ENCODE measurements around the gene NAT16. TPM values are rescaled to one million over a fixed set of nuclear protein-coding genes. Genes with fewer than 3 reads are reported as not detected.

NAT16 gene
- total and polyA plus RNA-seq, 9 of the 15 experiments (the other 6 are each of a cell fraction or from before 2014, with no cell fraction given): 0.04 TPM; not detected in 8

- 90% methylated on average over 4 of the region's 4 CpGs for WGBS (ENCODE audit: insufficient coverage, low coverage, missing lambda C conversion rate)
- peak overlapping the region; percentile 48; the same call in 1 of the 3 replicates for H3K27ac ChIP-seq (ENCODE audit: extremely low read depth, low read depth, low read length)
- ATAC-seq (no peak), DNase-seq (ENCODE audit: extremely low read depth in 1 of 4, low spot score in 3 of 4) (no peak), FAIRE-seq (no peak)
- H3K9ac ChIP-seq (ENCODE audit: insufficient read depth in 1 of 2, low read depth in 2 of 2, low read length in 2 of 2): no peak overlapping the region
- no peaks in the 10 kb centered on the region for H3K9me1 ChIP-seq (ENCODE audit: control insufficient read depth, insufficient read depth, low read length)
- H3K27me3 ChIP-seq (ENCODE audit: control insufficient read depth in 2 of 2, insufficient read depth in 2 of 2, low read length in 2 of 2): peaks cover under 1% of the 10 kb centered on the region in 2 experiments; a peak in 4 of 5 replicates
- H3K79me2 ChIP-seq (ENCODE audit: control insufficient read depth, insufficient read depth, low read length): no peaks in the 10 kb centered on the region
- H2AFZ ChIP-seq (ENCODE audit: low read depth, low read length): peak overlapping the region; percentile 70
- no peaks in the 10 kb centered on the region for H4K20me1 ChIP-seq (replicated peaks; ENCODE audit: control insufficient read depth, insufficient read depth, low read length)
- no peaks in the 10 kb centered on the region for H3K36me3 ChIP-seq (ENCODE audit: control insufficient read depth, insufficient read depth, low read length)
- BruUV-seq (replicated peaks): no TSS peak
- intact Hi-C loops (cut with micrococcal nuclease) (no loop called here), in situ Hi-C loops (cut with MboI) (no loop called here)
- no peak for TF ChIP-seq CEBPG (CRISPR knock-in tag; IDR thresholded peaks at IDR 0.05)
- no peak for TF ChIP-seq CEBPG (tag; conservative IDR thresholded peaks at IDR 0.05 in 1 of 2, IDR thresholded peaks at IDR 0.05 in 1 of 2)
- no peak for TF ChIP-seq FOXO4 (CRISPR knock-in tag; IDR thresholded peaks at IDR 0.05)
- no peak for TF ChIP-seq ZNF239 (CRISPR knock-in tag; IDR thresholded peaks at IDR 0.05)
- TF ChIP-seq ZNF592 (IDR thresholded peaks at IDR 0.05): 0 out of 2 replicates have a peak, but pooled peaks have one; percentile 11
- H3K4me2 ChIP-seq (ENCODE audit: insufficient read depth, low read length): no peak overlapping the region
- peaks cover 14 to 24% of the 10 kb centered on the region in 2 experiments for H3K4me1 ChIP-seq (replicated peaks in 1 of 2; ENCODE audit: control insufficient read depth in 2 of 2, insufficient read depth in 2 of 2, low read length in 2 of 2)
- no peak overlapping the region for H3K4me3 ChIP-seq
- no peaks in the 10 kb centered on the region for H3K9me3 ChIP-seq (replicated peaks; ENCODE audit: control insufficient read depth, insufficient read depth, low read depth, low read length)
- CTCF ChIA-PET (ENCODE audit: low intra/inter-chr PET ratio): interaction anchor here (0.6 kb wide), 1 partner anchor 150 kb away, joined by 4 read pairs; no protein-coding TSS in a partner anchor
- POLR2A ChIA-PET: interaction anchor here (0.6 to 1.2 kb wide), 4 partner anchors 18 to 138 kb away, joined by 3 to 4 read pairs (median 4); partner anchors contain the start of gene TRIM56
These were observed 39.2 kb downstream of the NAT16 start for GRCh38 chr7:101140746-101141382.
